Suprapubic skin (tissue), 4 donors: ENCODE results near the gene HTD2. TPM values are rescaled to one million over a fixed set of nuclear protein-coding genes. Genes with fewer than 3 reads are reported as not detected.

Experiments
- DNase-seq, 2 donors: peaks; one replicate each; pipeline ENCODE4 v3.0.0-alpha.2; 2019; ENCODE audit warnings: low spot score in 2 of 2
- H3K27ac ChIP-seq: fragments of 200-600 bp; sonication (generic); one replicate; pipeline ENCODE4 v1.5.1; 2019
- H3K27me3 ChIP-seq: fragments of 200-600 bp; sonication (generic); one replicate; pipeline ENCODE4 v1.5.1; 2019
- H3K36me3 ChIP-seq: fragments of 200-600 bp; sonication (generic); one replicate; pipeline ENCODE4 v1.5.1; 2019
- H3K4me1 ChIP-seq: fragments of 200-600 bp; sonication (generic); one replicate; pipeline ENCODE4 v1.5.1; 2019
- H3K4me3 ChIP-seq: fragments of 200-600 bp; sonication (generic); one replicate; pipeline ENCODE4 v1.5.1; 2019; ENCODE audit warnings: mild to moderate bottlenecking
- H3K9me3 ChIP-seq: fragments of 200-600 bp; sonication (generic); one replicate; pipeline ENCODE4 v1.5.1; 2019
- EP300 ChIP-seq: sonication (generic); formaldehyde crosslinking; IDR thresholded peaks from one replicate; pipeline ENCODE4 v1.6.1; 2017; ENCODE audit warnings: antibody characterized with exemption
- POLR2A ChIP-seq, 2 donors: fragments of 450-650 bp; IDR thresholded peaks; one replicate each; pipeline ENCODE4 v1.6.1; 2017; ENCODE audit warnings: antibody characterized with exemption in 2 of 2, mild to moderate bottlenecking in 2 of 2, moderate library complexity in 2 of 2
- POLR2AphosphoS5 ChIP-seq, 3 donors: sonication (generic); formaldehyde crosslinking; IDR thresholded peaks; one replicate each; pipeline ENCODE4 v1.6.1; 2017; ENCODE audit warnings: antibody characterized with exemption in 3 of 3
- WGBS: methylation state at CpG from one replicate; pipeline ENCODE4 v1.1.5; 2018; 5-methylcytosine and 5-hydroxymethylcytosine counted together
- total RNA-seq, 4 donors: library from RNA; depleted of rRNA; stranded (reverse); fragments of >200 nt; gene quantifications; one replicate each; pipeline ENCODE4 v1.1.0, GENCODE V29; 2016
- TF ChIP-seq, protein P1 (sequence below), 2 donors: fragments of 200-600 bp in 1 of 2; fragments of 450-650 bp in 1 of 2; sonication (generic) in 1 of 2; IDR thresholded peaks; one replicate each; pipeline ENCODE4 v1.5.1; 2016 to 2019; ENCODE audit warnings: antibody characterized with exemption in 2 of 2, mild to moderate bottlenecking in 1 of 2, moderate library complexity in 1 of 2

HTD2 gene
- total RNA-seq, 4 donors from 2014 or later, result 10.9 to 14.4 (median 12.8) TPM

DNA sequence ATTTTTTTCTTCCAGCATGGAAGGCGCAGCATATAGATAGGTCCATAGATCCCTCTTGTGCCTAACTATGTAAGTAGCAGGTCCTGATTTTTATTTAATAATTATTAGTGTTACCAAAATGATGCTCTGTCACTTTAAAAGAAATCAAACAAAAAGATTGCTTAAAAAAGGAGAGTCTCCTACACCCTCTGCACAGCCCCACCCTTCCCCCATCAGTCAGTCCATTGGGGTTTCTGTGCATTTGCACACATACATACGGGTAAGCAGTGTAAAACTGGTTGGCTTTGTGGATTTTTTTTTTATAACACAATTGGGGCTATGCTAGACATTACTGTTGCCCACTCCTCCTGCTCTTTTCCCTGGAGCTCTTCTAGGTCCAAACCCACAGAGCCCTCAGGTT, 7.2 kb upstream of the HTD2 start:
- 58% methylated on average over 2 of the region's 2 CpGs for WGBS
- H3K27me3 ChIP-seq, result no peaks in the 10 kb centered on the region

DNA sequence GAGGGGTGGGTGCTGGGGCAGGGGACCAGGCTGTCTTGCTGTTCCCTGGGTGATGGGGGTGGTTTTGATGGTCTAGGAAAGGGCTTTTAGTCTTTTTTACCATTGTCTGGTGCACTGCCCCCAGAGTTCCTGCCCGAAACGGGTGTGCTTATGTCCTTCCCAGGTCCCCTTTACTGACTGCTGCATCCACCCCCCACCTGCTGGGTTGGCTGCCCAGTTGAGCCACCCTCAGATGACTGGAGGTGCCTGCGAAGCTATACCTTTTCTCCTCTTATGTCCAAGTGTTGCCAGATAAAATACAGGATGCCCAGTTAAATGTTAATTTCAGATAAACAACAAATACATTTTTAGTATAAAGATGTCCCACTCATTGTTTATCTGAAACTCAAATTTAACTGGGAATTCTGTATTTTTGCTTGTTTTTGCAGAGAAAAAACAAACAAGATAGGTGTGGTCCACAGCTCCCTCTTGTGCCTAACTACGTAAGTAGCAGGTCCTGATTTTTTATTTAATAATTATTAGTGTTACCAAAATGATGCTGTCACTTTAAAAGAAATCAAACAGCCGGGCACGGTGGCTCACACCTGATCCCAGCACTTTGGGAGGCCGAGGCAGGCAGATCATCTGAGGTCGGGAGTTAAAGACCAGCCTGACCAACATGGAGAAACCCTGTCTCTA, 6.3 kb upstream of the HTD2 start:
- H3K9me3 ChIP-seq, result no peaks in the 10 kb centered on the region
- peaks cover 15% of the 10 kb centered on the region for H3K4me1 ChIP-seq
- no peak overlapping the region for H3K4me3 ChIP-seq
- DNase-seq, result no peak
- WGBS, result 20% methylated on average over 8 of the region's 8 CpGs
- TF ChIP-seq, protein P1, sequence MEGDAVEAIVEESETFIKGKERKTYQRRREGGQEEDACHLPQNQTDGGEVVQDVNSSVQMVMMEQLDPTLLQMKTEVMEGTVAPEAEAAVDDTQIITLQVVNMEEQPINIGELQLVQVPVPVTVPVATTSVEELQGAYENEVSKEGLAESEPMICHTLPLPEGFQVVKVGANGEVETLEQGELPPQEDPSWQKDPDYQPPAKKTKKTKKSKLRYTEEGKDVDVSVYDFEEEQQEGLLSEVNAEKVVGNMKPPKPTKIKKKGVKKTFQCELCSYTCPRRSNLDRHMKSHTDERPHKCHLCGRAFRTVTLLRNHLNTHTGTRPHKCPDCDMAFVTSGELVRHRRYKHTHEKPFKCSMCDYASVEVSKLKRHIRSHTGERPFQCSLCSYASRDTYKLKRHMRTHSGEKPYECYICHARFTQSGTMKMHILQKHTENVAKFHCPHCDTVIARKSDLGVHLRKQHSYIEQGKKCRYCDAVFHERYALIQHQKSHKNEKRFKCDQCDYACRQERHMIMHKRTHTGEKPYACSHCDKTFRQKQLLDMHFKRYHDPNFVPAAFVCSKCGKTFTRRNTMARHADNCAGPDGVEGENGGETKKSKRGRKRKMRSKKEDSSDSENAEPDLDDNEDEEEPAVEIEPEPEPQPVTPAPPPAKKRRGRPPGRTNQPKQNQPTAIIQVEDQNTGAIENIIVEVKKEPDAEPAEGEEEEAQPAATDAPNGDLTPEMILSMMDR (IDR thresholded peaks at IDR 0.05), result peak; percentile 53 to 54
- TF ChIP-seq EP300 (no peak), POLR2A (IDR thresholded peaks at IDR 0.05) (no peak)
- no peaks in the 10 kb centered on the region for H3K36me3 ChIP-seq
- no peak overlapping the region for H3K27ac ChIP-seq
- no peaks in the 10 kb centered on the region for H3K27me3 ChIP-seq

More for the DNA sequence above, 7.2 kb upstream of the HTD2 start:
- Histone ChIP-seq H3K4me1 (peaks cover 15% of the 10 kb centered on the region), H3K36me3 (no peaks in the 10 kb centered on the region), H3K9me3 (no peaks in the 10 kb centered on the region), H3K27ac (no peak overlapping the region), H3K4me3 (no peak overlapping the region)
- DNase-seq, result no peak
- TF ChIP-seq POLR2A (IDR thresholded peaks at IDR 0.05) (no peak), POLR2AphosphoS5 (IDR thresholded peaks at IDR 0.05) (no peak), EP300 (no peak)
- TF ChIP-seq, protein P1 (IDR thresholded peaks at IDR 0.05), result no peak

DNA sequence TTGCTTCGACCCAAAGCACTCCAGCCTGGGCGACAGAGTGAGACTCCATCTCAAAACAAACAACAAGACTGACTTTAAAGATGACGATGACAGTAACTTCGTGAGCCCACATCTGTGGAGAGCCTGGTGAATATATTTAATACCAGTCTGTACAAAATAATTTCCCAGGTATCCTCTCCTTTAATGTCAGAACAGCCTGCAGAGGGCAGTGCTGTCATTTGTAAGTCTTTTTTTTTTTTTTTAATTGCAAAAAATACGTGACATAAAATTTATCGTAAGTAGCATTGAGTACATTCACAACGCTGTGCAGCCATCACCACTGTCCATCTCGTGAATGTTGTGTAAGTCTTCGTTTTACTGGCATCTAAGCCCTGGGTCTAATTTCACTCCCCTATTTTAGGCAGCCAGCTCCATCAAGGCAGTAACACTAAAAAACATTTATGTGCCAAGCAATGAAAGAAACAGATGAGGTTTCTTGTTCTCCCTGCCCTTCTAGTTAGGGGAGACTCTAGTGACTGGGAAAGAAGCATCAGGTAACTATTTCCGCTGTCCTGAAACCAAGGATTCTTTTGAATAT, 1.4 kb downstream of the HTD2 start:
- Histone ChIP-seq H3K27me3 (no peaks in the 10 kb centered on the region), H3K9me3 (no peaks in the 10 kb centered on the region), H3K4me1 (peaks cover 37% of the 10 kb centered on the region), H3K4me3 (peak overlapping the region; percentile 88), H3K27ac (peak overlapping the region; percentile 99), H3K36me3 (peaks cover 32% of the 10 kb centered on the region)
- DNase-seq, result no peak
- no peak for TF ChIP-seq POLR2AphosphoS5 (IDR thresholded peaks at IDR 0.05)
- TF ChIP-seq, protein P1 (IDR thresholded peaks at IDR 0.05), result peak; percentile 9 to 18
- WGBS, result 22% methylated on average over 10 of the region's 10 CpGs

DNA sequence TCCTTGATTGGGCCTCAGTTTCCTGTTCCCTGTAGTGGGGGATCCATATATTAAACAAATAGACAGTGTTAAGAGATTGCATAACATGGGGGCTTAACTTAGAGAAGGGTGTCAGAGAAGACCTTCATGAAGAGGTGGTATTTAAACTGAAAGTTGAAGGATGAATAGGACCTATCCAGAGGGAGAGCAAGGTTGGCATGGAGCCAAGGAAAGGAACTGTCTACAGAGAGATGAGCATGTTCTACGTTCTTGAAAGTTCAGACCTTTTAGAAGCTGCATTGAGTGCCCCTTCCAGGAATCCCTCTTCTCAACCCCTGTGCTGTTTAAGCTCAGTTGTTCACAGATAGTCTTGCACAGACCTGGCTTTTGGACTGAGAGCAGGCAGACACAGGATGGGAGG, 2.4 kb downstream of the HTD2 start:
- DNase-seq, result no peak
- Histone ChIP-seq H3K4me3 (peak overlapping the region; percentile 88), H3K27me3 (no peaks in the 10 kb centered on the region), H3K36me3 (peaks cover 42% of the 10 kb centered on the region), H3K4me1 (peaks cover 37% of the 10 kb centered on the region), H3K27ac (no peak overlapping the region), H3K9me3 (no peaks in the 10 kb centered on the region)
- whole genome bisulfite sequencing, result 8% methylated on average over 1 of the region's 1 CpG
- TF ChIP-seq EP300 (no peak), POLR2AphosphoS5 (IDR thresholded peaks at IDR 0.05) (no peak), POLR2A (IDR thresholded peaks at IDR 0.05) (no peak)
- TF ChIP-seq, protein P1 (IDR thresholded peaks at IDR 0.05), result no peak

DNA sequence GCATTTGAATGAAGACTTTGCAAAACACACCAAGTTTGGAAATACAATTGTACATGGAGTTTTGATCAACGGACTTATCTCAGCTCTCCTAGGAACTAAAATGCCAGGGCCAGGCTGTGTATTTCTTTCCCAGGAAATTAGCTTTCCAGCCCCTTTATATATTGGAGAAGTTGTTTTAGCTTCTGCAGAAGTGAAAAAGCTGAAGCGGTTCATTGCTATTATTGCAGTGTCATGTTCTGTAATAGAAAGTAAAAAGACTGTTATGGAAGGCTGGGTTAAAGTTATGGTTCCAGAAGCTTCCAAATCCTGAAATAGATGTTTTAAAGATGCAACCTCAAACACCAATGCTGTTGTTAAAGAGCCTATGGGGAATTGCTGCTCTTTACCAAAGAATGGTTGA, 11.5 kb downstream of the HTD2 start:
- Histone ChIP-seq H3K27me3 (no peaks in the 10 kb centered on the region), H3K4me1 (no peaks in the 10 kb centered on the region), H3K27ac (no peak overlapping the region), H3K4me3 (no peak overlapping the region), H3K9me3 (no peaks in the 10 kb centered on the region), H3K36me3 (peaks cover 67% of the 10 kb centered on the region)
- WGBS, result 85% methylated on average over 2 of the region's 2 CpGs
- TF ChIP-seq, protein P1 (IDR thresholded peaks at IDR 0.05), result no peak
- TF ChIP-seq EP300 (no peak), POLR2AphosphoS5 (IDR thresholded peaks at IDR 0.05) (no peak), POLR2A (IDR thresholded peaks at IDR 0.05) (no peak)
- no peak for DNase-seq
